NCI-H1105 treated with DMSO at 0.1 percent for 48 hours (cell line): ENCODE results near the gene KCTD13.
"Not testable (repeated sequence)": the region's sequence is repeated elsewhere in the genome, so short reads cannot be mapped to it uniquely, and the experiment has no call there.

Experiments
- DNase-seq: peaks from one replicate; lab custom pipeline; 2025; lab: John Stamatoyannopoulos, UW

KCTD13 gene

GRCh38 chr16:29925781-29926710 is at the start of gene KCTD13:
Gene KCTD13 (minus strand): TSS chr16:29926226. CDS start chr16:29926033, 193 bp downstream.
- DNase-seq = peak; percentile 69

DNA sequence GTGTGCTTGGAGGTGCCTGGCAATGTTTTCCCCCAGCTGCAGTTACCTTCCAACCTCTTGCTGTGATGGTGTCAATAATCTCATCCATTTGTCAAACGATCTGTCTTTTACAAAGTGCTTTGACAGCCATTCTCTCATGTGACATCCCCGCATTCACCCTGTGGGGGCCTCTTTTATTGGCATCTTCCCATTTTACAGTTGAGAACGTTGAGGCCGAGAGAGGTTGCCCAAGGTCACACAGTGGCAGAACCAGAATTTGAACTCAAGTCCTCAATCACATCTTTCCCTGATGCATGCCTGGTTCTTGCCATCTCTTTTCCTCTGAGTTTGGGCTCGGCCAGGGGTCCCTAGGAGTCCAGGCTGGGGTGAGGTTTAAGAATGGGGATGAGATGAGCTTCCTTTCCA is 49.1 kb upstream of the KCTD13 start:
- DNase-seq = no peak

DNA sequence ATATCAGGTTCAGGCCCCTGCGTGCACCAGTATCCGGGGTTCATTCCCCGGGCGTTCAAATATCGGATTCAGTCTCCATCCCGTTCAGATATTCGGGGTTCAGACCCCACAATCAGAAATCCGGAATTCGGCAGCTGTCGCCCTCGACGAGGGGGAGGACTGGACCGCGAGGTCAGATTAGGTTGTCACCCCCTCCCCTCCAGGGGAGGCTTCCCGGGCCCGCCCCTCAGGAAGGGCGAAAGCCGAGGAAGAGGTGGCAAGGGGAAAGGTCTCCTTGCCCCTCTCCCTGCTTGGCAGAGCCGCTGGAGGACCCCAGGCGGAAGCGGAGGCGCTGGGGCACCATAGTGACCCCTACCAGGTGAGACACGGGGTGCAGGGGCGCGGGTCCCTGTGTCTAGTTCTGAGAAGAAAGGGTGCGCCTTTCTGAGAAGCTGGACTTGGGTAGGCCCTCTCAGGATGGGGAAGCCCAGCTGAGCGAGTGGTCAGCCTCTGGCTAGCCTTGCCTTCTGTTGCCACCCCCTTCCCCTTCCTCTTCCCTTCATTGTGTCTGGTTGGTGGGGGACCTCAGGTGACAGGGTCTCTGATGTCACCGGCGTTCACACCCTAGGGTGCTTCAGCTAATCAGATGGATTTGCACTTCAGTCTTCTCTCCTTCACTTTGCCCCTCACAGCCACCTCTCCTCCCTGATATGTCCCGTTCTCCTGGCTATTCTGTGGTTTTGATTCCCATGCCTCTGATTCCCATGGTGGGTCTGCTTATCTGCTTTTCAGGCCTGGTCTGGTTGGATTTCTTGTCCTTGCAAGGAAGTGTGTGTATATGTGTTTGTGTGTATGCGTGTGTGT is 48.5 kb upstream of the KCTD13 start:
- no peak for DNase-seq

DNA sequence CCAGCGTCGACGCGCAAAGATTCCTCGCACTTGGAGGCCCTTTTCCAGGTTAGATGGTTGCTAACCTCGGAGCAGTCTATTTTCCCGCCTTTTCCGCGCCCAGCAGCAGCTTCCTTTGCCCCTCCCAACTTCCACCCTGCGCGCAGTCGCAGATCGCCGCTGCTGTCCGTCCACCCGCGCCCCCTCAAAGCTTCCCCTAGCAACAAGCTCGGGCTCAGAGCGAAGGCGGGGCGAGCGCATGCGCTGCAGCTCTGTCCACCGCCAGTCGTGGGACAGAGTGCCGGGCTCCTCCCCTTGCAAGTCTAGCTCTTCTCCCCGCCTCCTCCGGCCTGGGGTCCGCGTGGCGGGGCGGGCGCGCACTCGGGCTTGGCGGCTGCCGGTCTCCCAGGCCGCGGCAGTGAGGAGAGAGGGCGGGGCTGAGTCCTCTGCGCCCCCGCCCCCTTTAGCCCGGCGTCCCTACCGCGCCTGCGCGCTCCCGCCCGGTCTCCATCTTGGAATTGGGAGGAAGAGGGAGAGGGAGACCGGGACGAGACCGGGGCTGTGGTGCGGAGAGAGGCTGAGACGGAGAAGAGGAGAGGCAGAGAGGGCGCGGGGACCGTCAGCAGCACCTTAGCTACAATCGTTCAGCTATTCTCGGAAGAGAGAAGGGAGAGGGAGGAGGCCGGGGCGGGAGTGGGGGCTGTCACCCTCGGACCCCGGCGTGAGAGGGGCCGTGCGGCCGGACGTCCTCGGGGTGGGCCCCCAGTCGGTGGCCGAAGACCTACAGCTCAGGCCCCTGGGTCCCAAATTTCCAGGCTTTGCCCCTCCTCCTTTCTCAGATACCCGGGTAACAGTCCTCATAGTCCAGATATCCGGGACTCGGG is 47.6 kb upstream of the KCTD13 start, which contains the start of gene TAOK2:
TAOK2 (plus strand) TSS at position 485 of the 863 bp plus-strand sequence. CDS start 3,905 bp downstream, outside the sequence.
- DNase-seq = peak; percentile 96

- DNase-seq = no peak
Observed at GRCh38 chr16:29972992-29973383, 47.0 kb upstream of the KCTD13 start.

DNA sequence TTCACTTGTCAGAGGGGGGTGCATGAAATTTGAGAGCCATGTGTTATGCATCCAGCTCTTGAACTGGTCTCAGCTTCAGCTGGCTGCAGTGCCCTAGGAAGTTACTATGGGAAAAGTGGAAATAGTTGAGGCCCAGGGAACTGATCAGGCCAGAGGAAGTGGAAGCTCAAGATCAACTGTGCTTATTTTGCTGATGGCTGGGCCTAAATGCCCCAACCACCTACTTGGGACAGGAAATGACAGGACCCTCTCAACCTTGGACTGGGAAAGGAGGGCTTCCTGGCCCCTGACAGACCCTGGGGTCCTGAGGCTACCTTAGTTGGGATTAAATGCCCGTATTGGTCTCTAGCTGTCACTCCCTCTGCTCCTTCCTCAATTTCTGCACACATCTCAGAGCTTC is 46.5 kb upstream of the KCTD13 start:
- no peak for DNase-seq

DNA sequence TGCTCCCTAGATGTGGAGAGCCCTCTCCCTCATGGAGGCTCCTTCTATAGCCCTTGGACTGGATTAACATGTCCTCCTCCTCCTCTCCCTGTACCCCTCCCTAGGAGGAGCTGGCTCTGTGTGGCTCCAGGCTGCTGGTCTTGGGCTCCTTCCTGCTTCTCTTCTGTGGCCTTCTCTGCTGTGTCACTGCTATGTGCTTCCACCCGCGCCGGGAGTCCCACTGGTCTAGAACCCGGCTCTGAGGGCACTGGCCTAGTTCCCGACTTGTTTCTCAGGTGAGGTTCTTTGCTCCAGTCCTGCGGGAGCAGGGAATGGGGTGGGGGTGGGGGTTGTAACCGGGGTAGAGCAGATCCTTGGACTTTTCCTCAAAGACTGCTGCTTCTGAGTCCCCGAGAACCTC is 45.3 kb upstream of the KCTD13 start:
- no peak for DNase-seq

- DNase-seq = no peak
Observed at GRCh38 chr16:29968205-29968604, 42.2 kb upstream of the KCTD13 start.

DNA sequence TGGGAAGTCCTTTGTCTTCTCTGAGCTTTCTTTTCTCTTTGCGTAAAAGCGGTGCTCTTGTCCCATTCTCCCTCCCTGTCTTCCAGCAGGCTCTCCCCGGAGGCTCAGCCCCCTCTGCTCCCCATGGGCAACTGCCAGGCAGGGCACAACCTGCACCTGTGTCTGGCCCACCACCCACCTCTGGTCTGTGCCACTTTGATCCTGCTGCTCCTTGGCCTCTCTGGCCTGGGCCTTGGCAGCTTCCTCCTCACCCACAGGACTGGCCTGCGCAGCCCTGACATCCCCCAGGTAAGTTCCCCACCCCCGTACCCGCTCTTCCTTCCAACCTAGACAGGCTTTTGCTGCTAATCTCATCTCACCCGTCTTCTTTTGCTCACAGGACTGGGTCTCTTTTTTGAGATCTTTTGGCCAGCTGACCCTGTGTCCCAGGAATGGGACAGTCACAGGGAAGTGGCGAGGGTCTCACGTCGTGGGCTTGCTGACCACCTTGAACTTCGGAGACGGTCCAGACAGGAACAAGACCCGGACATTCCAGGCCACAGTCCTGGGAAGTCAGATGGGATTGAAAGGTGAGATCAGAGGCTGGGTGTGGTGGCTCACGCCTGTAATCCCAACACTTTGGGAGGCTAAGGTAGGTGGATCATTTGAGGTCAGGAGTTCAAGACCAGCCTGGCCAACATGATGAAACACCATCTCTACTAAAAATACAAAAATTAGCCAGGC is 37.2 kb upstream of the KCTD13 start:
- DNase-seq = no peak

DNA sequence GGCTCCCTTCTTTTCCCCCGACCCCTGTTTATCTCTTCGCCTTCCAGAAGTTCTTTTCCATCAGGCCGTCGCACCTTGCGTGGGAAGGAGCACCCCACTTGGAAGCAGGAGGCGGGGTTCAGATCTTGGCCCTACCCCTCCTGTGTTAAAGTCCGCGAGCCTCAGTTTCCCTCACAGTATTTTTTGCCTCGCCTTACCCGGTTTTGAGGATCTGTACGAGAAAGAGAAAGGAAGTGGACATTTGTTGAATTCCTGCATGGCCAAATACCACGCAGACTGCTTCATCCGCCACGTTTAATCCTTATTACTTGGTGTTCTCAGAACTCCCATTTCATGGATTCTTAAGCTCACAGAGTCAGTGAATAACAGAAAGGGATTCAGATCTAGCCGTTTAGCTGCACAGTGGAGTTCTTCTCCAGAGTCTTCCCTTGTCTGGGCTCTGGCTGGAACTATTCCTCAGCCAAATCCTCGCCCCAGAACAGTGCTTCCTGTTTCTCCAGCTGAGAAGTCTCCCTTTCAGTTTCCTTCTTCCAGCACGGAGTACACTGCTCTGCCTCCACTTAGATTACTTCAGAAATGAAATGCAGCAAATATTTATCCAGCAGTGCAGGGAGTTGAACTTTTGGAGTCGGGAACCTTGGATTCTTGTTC is 36.4 kb upstream of the KCTD13 start:
- DNase-seq = no peak

DNA sequence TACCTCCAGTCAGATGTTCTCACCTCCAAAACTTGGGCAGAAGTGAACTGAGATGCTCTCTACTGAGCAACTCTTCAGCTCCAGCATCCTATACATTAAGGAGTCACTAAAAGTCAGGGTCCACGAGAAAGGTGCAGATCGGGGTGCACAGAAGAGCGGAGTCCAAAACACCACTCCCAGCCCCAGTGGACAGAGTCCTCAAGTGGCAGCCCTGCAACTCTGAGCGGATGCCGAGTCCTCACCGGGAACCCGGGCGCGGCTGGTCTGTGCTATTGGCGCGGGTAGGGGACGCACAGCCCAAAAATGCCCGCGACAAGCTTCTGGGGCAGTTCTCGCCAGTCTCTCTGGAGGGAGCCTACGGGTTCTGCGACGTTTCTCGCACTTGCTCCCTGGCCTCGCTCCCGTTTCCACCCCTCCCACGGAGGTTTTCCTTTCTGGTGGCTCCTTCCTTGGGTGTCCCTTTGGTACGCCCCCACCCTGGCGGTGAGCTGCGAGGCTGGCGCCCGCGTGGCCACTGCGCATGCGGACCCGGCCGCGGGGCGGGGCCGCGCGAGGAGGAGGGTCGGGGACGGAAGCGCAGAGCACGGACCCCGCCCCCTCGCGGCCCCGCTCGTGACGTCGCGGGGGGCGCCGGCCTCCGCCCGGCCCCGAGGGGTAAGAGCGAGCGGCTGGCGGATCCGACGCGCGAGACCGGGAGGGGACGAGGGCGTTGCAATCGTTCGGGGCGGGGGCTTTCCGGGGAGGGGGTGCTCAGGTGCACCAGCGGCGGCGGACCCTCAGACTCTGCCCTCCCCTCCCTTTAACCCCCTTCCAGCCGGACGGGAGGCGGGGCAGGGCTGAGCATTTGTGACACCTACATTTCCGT is 35.7 kb upstream of the KCTD13 start, which contains the start of gene TMEM219:
TMEM219 (plus strand) TSS at position 601 of the 865 bp plus-strand sequence. CDS start 1,065 bp downstream, outside the sequence.
- DNase-seq = peak; percentile 71

- no peak for DNase-seq
Observed at GRCh38 chr16:29961127-29961478, 35.1 kb upstream of the KCTD13 start.

DNA sequence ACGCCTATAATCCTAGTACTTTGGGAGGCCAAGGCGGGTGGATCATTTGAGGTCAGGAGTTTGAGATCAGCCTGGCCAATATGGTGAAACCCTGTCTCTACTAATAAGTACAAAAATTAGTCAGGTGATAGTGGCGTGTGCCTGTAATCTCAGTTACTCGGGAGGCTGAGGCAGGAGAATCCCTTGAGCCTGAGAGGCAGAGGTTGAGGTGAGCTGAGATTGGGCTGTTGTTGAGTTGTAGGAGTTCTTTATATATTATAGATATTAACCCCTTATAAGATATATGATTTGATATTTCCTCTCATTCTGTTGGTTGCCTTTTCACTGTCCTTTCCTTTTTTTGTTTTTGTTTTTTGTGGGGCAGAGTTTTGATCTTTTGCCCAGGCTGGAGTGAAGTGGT is 33.8 kb upstream of the KCTD13 start:
- DNase-seq = not testable (repeated sequence)

GRCh38 chr16:29959293-29959692 is 33.3 kb upstream of the KCTD13 start:
- no peak for DNase-seq

DNA sequence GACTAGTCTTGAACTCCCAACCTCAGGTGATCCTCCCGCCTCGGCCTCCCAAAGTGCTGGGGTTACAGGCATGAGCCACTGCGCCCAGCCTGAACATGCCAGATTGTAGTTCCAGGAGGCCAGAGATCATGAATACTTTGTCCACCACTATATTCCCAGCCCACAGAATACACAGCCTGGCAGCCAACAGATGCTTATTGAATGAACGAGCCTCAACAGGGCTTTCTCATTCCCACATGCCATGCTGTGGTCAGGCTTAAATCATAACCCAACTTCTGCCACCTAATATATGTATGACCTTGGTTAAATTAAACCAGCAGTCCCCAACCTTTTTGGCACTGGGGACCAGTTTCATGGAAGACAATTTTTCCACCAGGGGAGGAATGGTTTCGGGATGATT is 32.7 kb upstream of the KCTD13 start:
- DNase-seq = no peak

DNA sequence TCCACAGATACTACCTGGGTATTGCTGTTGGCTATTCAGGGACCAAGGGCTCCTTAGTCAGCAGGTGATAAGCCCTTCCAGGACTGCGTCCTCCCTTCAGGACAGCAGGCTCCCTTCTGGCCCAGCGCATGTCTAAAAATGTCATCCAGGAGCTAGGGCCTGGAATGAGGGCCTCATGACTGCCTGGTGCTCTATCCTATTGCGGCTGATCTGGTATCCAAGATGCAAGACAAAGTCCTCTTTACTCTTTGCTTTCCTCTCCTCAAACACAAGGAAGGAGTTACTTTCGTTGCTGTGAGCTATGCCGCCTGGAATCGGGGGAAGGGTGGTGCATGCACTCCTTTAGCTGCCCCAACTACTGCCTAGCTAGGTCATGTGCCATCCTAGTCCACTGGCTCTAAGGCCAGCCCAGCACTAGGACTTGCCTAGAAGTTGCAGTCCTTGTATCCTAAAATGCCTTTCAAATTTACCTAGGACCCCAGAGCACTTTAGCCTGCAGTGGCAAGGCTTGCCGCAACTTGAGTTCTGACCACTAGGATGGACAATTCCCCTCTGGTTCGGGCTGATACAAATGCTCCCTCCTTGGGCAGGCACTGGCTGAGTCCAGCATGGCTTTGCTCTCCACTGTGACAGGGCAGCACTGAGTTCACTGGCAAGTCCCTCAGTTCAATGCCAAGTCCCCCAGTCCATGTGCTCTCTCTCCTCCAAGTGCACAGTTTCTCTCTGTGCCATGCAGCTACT is 25.8 kb upstream of the KCTD13 start:
- no peak for DNase-seq

- DNase-seq = no peak
Observed at GRCh38 chr16:29950806-29951461, 24.9 kb upstream of the KCTD13 start.

GRCh38 chr16:29947897-29948296 is 21.9 kb upstream of the KCTD13 start:
- no peak for DNase-seq
